ENCODE results near the gene TNF. TPM values are rescaled to one million over a fixed set of nuclear protein-coding genes. Genes with fewer than 3 reads are reported as not detected.

The TNF gene
- total and polyA plus RNA-seq, 2 donors (not counting 3 experiments of a cell fraction or from before 2014, with no cell fraction given), result not detected

DNA sequence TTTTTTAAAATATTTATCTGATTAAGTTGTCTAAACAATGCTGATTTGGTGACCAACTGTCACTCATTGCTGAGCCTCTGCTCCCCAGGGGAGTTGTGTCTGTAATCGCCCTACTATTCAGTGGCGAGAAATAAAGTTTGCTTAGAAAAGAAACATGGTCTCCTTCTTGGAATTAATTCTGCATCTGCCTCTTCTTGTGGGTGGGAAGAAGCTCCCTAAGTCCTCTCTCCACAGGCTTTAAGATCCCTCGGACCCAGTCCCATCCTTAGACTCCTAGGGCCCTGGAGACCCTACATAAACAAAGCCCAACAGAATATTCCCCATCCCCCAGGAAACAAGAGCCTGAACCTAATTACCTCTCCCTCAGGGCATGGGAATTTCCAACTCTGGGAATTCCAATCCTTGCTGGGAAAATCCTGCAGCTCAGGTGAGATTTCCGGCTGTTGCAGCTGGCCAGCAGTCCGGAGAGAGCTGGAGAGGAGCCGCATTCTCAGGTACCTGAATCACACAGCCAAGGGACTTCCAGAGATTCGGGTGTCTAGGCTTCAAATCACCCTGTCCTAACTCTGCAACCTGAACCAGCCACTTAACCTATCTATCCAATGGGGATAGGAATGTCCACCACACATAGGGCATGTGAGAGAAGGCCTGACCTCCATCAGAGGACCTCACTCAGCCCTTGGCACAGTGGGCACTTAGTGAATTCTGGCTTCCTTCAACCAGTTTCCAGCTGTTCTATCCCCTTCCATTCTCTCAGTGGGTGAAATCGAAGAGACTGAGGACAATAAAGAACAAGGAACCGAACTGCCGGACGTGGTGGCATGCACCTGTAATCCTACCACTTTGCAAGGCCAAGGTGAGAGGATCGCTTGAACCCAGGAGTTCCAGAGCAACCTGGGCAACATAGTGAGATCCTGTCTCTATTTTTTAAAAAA, 3.1 kb downstream of the TNF start:
- H3K36me3 ChIP-seq (ENCODE audit: control insufficient read depth in 2 of 2, extremely low read depth in 1 of 2, insufficient read depth in 2 of 2, low read length in 2 of 2), result no peaks in the 10 kb centered on the region
- H3K4me3 ChIP-seq (replicated peaks in 1 of 3; ENCODE audit: insufficient read depth in 1 of 3, low read depth in 1 of 3, low read length in 3 of 3), result no peak overlapping the region
- CTCF ChIA-PET, result interaction anchor here (4.2 to 32.6 kb wide), 3 partner anchors 7 to 22 kb away, joined by 16 to 1517 read pairs (median 286); partner anchors contain the start of genes ATP6V1G2, DDX39B, LST1 and NCR3
- dilution Hi-C loops (cut with MboI; ENCODE audit: extremely low pct_ligation_motif_present, low sequenced_read_pairs) (no loop called here), intact Hi-C loops (cut with micrococcal nuclease) (no loop called here)
- POLR2A ChIA-PET, result no interaction called here
- peaks cover 16% of the 10 kb centered on the region for H3K4me1 ChIP-seq (ENCODE audit: control insufficient read depth, extremely low read depth, insufficient read depth, low read length)
- DNase-seq (ENCODE audit: low read depth, low spot score), result no peak
- no TSS peak for BruUV-seq (replicated peaks)
- FAIRE-seq, result no peak
- H2AFZ ChIP-seq (ENCODE audit: low read depth, low read length), result no peak overlapping the region
- H3K27me3 ChIP-seq (ENCODE audit: control insufficient read depth in 2 of 2, insufficient read depth in 2 of 2, low read length in 2 of 2), result no peaks in the 10 kb centered on the region
- no peaks in the 10 kb centered on the region for H3K9me3 ChIP-seq (replicated peaks; ENCODE audit: control insufficient read depth, insufficient read depth, low read length)
- no peak overlapping the region for H3K9ac ChIP-seq (replicated peaks; ENCODE audit: extremely low read depth, insufficient read depth, low read length)
- H3K79me2 ChIP-seq (ENCODE audit: control insufficient read depth, insufficient read depth, low read length), result peaks cover 10% of the 10 kb centered on the region
- TF ChIP-seq EZH2 (IDR thresholded peaks at IDR 0.05; ENCODE audit: borderline replicate concordance, low read depth, low read length, severe bottlenecking), result no peak
- no peak for TF ChIP-seq GATA2 (IDR thresholded peaks at IDR 0.05; ENCODE audit: insufficient read depth, insufficient read length, low read depth, low read length)
- TF ChIP-seq POLR2AphosphoS5 (IDR thresholded peaks at IDR 0.05; ENCODE audit: insufficient read depth, low read depth, low read length), result no peak
- no peak for TF ChIP-seq POLR2A (IDR thresholded peaks at IDR 0.05; ENCODE audit: low read depth, low read length)
- TF ChIP-seq JUN (IDR thresholded peaks at IDR 0.05; ENCODE audit: borderline replicate concordance, insufficient read depth, insufficient read length, low read depth), result no peak
- TF ChIP-seq FOS (IDR thresholded peaks at IDR 0.05; ENCODE audit: borderline replicate concordance, insufficient read depth, low read length), result no peak
- no peak for TF ChIP-seq MYC (IDR thresholded peaks at IDR 0.05; ENCODE audit: low read depth, low read length)
- TF ChIP-seq, protein P1, sequence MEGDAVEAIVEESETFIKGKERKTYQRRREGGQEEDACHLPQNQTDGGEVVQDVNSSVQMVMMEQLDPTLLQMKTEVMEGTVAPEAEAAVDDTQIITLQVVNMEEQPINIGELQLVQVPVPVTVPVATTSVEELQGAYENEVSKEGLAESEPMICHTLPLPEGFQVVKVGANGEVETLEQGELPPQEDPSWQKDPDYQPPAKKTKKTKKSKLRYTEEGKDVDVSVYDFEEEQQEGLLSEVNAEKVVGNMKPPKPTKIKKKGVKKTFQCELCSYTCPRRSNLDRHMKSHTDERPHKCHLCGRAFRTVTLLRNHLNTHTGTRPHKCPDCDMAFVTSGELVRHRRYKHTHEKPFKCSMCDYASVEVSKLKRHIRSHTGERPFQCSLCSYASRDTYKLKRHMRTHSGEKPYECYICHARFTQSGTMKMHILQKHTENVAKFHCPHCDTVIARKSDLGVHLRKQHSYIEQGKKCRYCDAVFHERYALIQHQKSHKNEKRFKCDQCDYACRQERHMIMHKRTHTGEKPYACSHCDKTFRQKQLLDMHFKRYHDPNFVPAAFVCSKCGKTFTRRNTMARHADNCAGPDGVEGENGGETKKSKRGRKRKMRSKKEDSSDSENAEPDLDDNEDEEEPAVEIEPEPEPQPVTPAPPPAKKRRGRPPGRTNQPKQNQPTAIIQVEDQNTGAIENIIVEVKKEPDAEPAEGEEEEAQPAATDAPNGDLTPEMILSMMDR (IDR thresholded peaks at IDR 0.05; ENCODE audit: extremely low read depth in 1 of 2, insufficient read depth in 1 of 2, low read depth in 1 of 2, low read length in 2 of 2), result no peak
- TF ChIP-seq, protein P2, sequence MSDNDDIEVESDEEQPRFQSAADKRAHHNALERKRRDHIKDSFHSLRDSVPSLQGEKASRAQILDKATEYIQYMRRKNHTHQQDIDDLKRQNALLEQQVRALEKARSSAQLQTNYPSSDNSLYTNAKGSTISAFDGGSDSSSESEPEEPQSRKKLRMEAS (IDR thresholded peaks at IDR 0.05; ENCODE audit: insufficient read depth, insufficient read length), result no peak
- no peaks in the 10 kb centered on the region for H3K9me1 ChIP-seq (replicated peaks; ENCODE audit: control insufficient read depth, extremely low read depth, insufficient read depth, low read length)
- H3K4me2 ChIP-seq (ENCODE audit: insufficient read depth, low read length), result no peak overlapping the region
- no peaks in the 10 kb centered on the region for H4K20me1 ChIP-seq (replicated peaks; ENCODE audit: control insufficient read depth, extremely low read depth, insufficient read depth, low read length)
- no peak overlapping the region for H3K27ac ChIP-seq (ENCODE audit: insufficient read depth, low read depth, low read length)

Measured in endothelial cell of umbilical vein (primary cell).